K562 (cell line): ENCODE results near the gene ZNF22. TPM values are rescaled to one million over a fixed set of nuclear protein-coding genes. Genes with fewer than 3 reads are reported as not detected.

Source experiments
- ATAC-seq: fragments of 200-7000 bp; cut with Tn5 transposase; 3 replicates; pipeline ENCODE4 v1.9.1; 2020; ENCODE audit warnings: moderate library complexity
- BruUV-seq: library from RNA; stranded (reverse); fragments of 400-500 nt; replicated peaks from 2 replicates; lab custom pipeline; 2021; lab: Mats Ljungman, UMichigan
- CTCF ChIA-PET: fragments of 300-600 bp; formaldehyde crosslinking; extraction: SDS; loops from one replicate; lab custom pipeline; 2021; ENCODE audit warnings: low intra/inter-chr PET ratio; lab: Yijun Ruan, JAX
- POLR2A ChIA-PET: fragments of 300-600, 350-650 bp; sonication (Branson Sonifier 250); formaldehyde crosslinking; extraction: SDS; loops from one replicate; lab custom pipeline; 2021; ENCODE audit warnings: antibody characterized with exemption, inconsistent platforms; lab: Yijun Ruan, JAX
- DNase-seq, 4 experiments: peaks; one replicate each; pipeline versions ENCODE4 v3.0.0 to v3.0.0-alpha.2; 2011 to 2018; ENCODE audit warnings: low spot score in 3 of 4, mixed read lengths in 3 of 4; ENCODE audit errors: extremely low read depth in 1 of 4
- FAIRE-seq: peaks from 2 replicates; lab custom pipeline; 2011; peaks lifted over from hg19 to GRCh38; lab: Jason Lieb, UNC
- H2AFZ ChIP-seq: 2 replicates; pipeline ENCODE4 v1.6.0; 2011; ENCODE audit warnings: low read depth, low read length, control low read depth, inconsistent platforms
- H3K27ac ChIP-seq: fragments of 200-600 bp; 3 replicates; pipeline ENCODE4 v1.8.0; 2011; ENCODE audit warnings: low read depth, mild to moderate bottlenecking, control low read depth, inconsistent platforms, low read length, moderate library complexity, mixed read lengths; ENCODE audit errors: extremely low read depth
- H3K27me3 ChIP-seq, 2 experiments: fragments of 300-600 bp in 1 of 2; 2 replicates in 1 of 2; 3 replicates in 1 of 2; pipeline versions ENCODE4 v1.6.0 to v1.8.0; 2011; ENCODE audit warnings: inconsistent platforms in 2 of 2, low read length in 2 of 2, mild to moderate bottlenecking in 1 of 2, mixed read lengths in 1 of 2, moderate library complexity in 1 of 2; ENCODE audit not compliant: control insufficient read depth in 2 of 2, insufficient read depth in 2 of 2
- H3K36me3 ChIP-seq: fragments of 300-600 bp; 3 replicates; pipeline ENCODE4 v1.8.0; 2011; ENCODE audit warnings: mild to moderate bottlenecking, low read length, inconsistent platforms; ENCODE audit not compliant: control insufficient read depth, insufficient read depth
- H3K4me1 ChIP-seq, 2 experiments: fragments of 200-600 bp in 1 of 2; replicated peaks in 1 of 2; 2 replicates in 1 of 2; 3 replicates in 1 of 2; pipeline versions ENCODE4 v1.5.1 to v1.8.0; 2011; ENCODE audit warnings: inconsistent platforms in 2 of 2, low read length in 2 of 2, mild to moderate bottlenecking in 1 of 2, mixed read lengths in 1 of 2, moderate library complexity in 1 of 2; ENCODE audit not compliant: control insufficient read depth in 2 of 2, insufficient read depth in 2 of 2
- H3K4me2 ChIP-seq: 2 replicates; pipeline ENCODE4 v1.6.1; 2011; ENCODE audit warnings: low read length, control low read depth, inconsistent platforms, mixed read lengths; ENCODE audit not compliant: insufficient read depth
- H3K4me3 ChIP-seq: fragments of 200-600 bp; sonication (generic), shearing (Covaris generic); 2 replicates; pipeline ENCODE4 v1.5.1; 2016; ENCODE audit warnings: control low read depth, inconsistent platforms
- H3K79me2 ChIP-seq: fragments of 200-600 bp; 3 replicates; pipeline ENCODE4 v1.8.0; 2011; ENCODE audit warnings: low read length, inconsistent platforms; ENCODE audit not compliant: control insufficient read depth, insufficient read depth
- H3K9ac ChIP-seq, 2 experiments: 2 replicates each; pipeline versions ENCODE4 v1.6.0 to v1.6.1; 2011; ENCODE audit warnings: low read depth in 2 of 2, low read length in 2 of 2, control low read depth in 1 of 2, inconsistent platforms in 1 of 2, mild to moderate bottlenecking in 1 of 2, mixed read lengths in 1 of 2; ENCODE audit not compliant: insufficient read depth in 1 of 2
- H3K9me1 ChIP-seq: one replicate; pipeline ENCODE4 v1.6.0; 2011; ENCODE audit warnings: inconsistent platforms, mild to moderate bottlenecking, low read length, moderate library complexity; ENCODE audit not compliant: control insufficient read depth, insufficient read depth
- H3K9me3 ChIP-seq: replicated peaks from 2 replicates; pipeline ENCODE4 v1.5.1; 2011; ENCODE audit warnings: low read depth, low read length, inconsistent platforms; ENCODE audit not compliant: control insufficient read depth, insufficient read depth
- H4K20me1 ChIP-seq: replicated peaks from 2 replicates; pipeline ENCODE4 v1.6.1; 2011; ENCODE audit warnings: low read length, inconsistent platforms, mixed read lengths; ENCODE audit not compliant: control insufficient read depth, insufficient read depth
- C11orf30 ChIP-seq: fragments of 450-650 bp; IDR thresholded peaks from 2 replicates; pipeline ENCODE4 v1.6.1; 2016; ENCODE audit warnings: low read depth, mild to moderate bottlenecking
- JUN ChIP-seq, 2 experiments: sonication (generic) in 1 of 2; formaldehyde crosslinking in 1 of 2; IDR thresholded peaks; 2 replicates each; pipeline versions ENCODE4 v1.6.1 to v1.8.0; 2012 to 2022; ENCODE audit warnings: borderline replicate concordance in 2 of 2, mild to moderate bottlenecking in 2 of 2, improper control_type of control experiment in 1 of 2, low read depth in 1 of 2, low read length in 1 of 2, missing genetic modification reagents in 1 of 2
- L3MBTL2 ChIP-seq: fragments of 450-650 bp; IDR thresholded peaks from 2 replicates; pipeline ENCODE4 v1.6.1; 2016; ENCODE audit warnings: mild to moderate bottlenecking, moderate library complexity
- NR3C1 ChIP-seq: sonication (generic); formaldehyde crosslinking; IDR thresholded peaks from 2 replicates; pipeline ENCODE4 v1.8.1; 2022; ENCODE audit warnings: missing genetic modification reagents
- RBM14 ChIP-seq: fragments of 200-400 bp; formaldehyde crosslinking; IDR thresholded peaks from 2 replicates; pipeline ENCODE4 v1.6.1; 2018; ENCODE audit warnings: low read depth, mild to moderate bottlenecking, low read length, moderate library complexity, borderline replicate concordance; ENCODE audit not compliant: insufficient read depth
- RBM39 ChIP-seq: fragments of 200-400 bp; formaldehyde crosslinking; optimal IDR thresholded peaks from 2 replicates; pipeline ENCODE3; 2018; ENCODE audit warnings: low read depth, low read length
- TFAM ChIP-seq: fragments of 250-450 bp; sonication (Bioruptor Pico); conservative IDR thresholded peaks from 2 replicates; pipeline ENCODE4 v1.5.0; 2021; ENCODE audit warnings: mild to moderate bottlenecking, moderate library complexity
- ZNF586 ChIP-seq: fragments of 450-650 bp; formaldehyde crosslinking; conservative IDR thresholded peaks from 2 replicates; pipeline ENCODE4 v1.4.0; 2020; ENCODE audit warnings: mild to moderate bottlenecking, moderate library complexity
- WGBS: fragments of 100-300 bp; shearing (Covaris generic); methylation state at CpG from one replicate; pipeline ENCODE4 v1.1.6; 2016; ENCODE audit warnings: low coverage, mixed read lengths; ENCODE audit not compliant: insufficient coverage; ENCODE audit errors: missing lambda C conversion rate; 5-methylcytosine and 5-hydroxymethylcytosine counted together
- in situ Hi-C: fragments of 300-500 bp; cut with MboI; formaldehyde crosslinking; loops from 4 replicates; pipeline ENCODE4 v1.15.0; 2018; ENCODE audit warnings: inconsistent platforms, mixed read lengths
- intact Hi-C: fragments of 100-400 bp; cut with micrococcal nuclease; formaldehyde crosslinking; loops from 2 replicates; pipeline ENCODE4 v1.14.2; 2022
- polyA plus RNA-seq, 8 experiments: library from polyadenylated mRNA; depleted of rRNA in 4 of 8; stranded (reverse) in 5 of 8; unstranded in 3 of 8; fragments of >200 nt; fragmentation: Nextera tagmentation in 2 of 8; fragmentation: Illumina TruSeq in 1 of 8; extraction: Ambion mirVana in 2 of 8; extraction: Trizol in 1 of 8; gene quantifications; 2 replicates each; pipeline versions ENCODE4 v1.2.1 to v1.2.3, GENCODE V29; 2011 to 2014; ENCODE audit warnings: inconsistent platforms in 1 of 8, missing spikeins in 1 of 8
- total RNA-seq, 7 experiments: library from RNA; depleted of rRNA in 6 of 7; stranded (reverse); fragments of >200 nt in 6 of 7; fragmentation: Illumina TruSeq in 2 of 7; extraction: Trizol in 2 of 7; gene quantifications; 2 replicates each; pipeline versions ENCODE4 v1.2.1 to v1.2.3, GENCODE V29; 2011 to 2021; ENCODE audit warnings: low replicate concordance in 1 of 7
- TF ChIP-seq, protein P1 (sequence below): sonication (generic); formaldehyde crosslinking; IDR thresholded peaks from 2 replicates; pipeline ENCODE4 v1.4.0; 2020; ENCODE audit warnings: mild to moderate bottlenecking, missing genetic modification reagents

The ZNF22 gene
- total and polyA plus RNA-seq, 9 of the 15 experiments (the other 6 are each of a cell fraction or from before 2014, with no cell fraction given) = 36.2 to 98.7 (median 51.2) TPM

GRCh38 chr10:44951576-44952226 is 49.0 kb upstream of the ZNF22 start:
- Histone ChIP-seq H3K4me1 (no peaks in the 10 kb centered on the region), H3K27me3 (peaks cover 17 to 29% of the 10 kb centered on the region in 2 experiments; a peak in 4 of 5 replicates), H3K36me3 (no peaks in the 10 kb centered on the region), H3K9ac (no peak overlapping the region), H3K9me3 (no peaks in the 10 kb centered on the region), H3K27ac (no peak overlapping the region), H4K20me1 (no peaks in the 10 kb centered on the region), H3K4me2 (no peak overlapping the region), H3K4me3 (no peak overlapping the region), H3K9me1 (no peaks in the 10 kb centered on the region), H3K79me2 (no peaks in the 10 kb centered on the region), H2AFZ (no peak overlapping the region)
- no TSS peak for BruUV-seq
- 3% methylated on average over 7 of the region's 7 CpGs for WGBS
- FAIRE-seq (peak; percentile 15), ATAC-seq (no peak), DNase-seq (no peak)
- intact Hi-C loops (no loop called here), in situ Hi-C loops (no loop called here)
- CTCF ChIA-PET = no interaction called here
- POLR2A ChIA-PET = no interaction called here
- TF ChIP-seq NR3C1 (no peak), C11orf30 (no peak), L3MBTL2 (no peak), TFAM (CRISPR knock-in tag) (no peak), RBM14 (no peak), ZNF586 (CRISPR knock-in tag) (no peak), RBM39 (no peak), JUN (IDR thresholded peaks at IDR 0.05; ENCODE audit: borderline replicate concordance, low read depth, low read length) (no peak), JUN (CRISPR knock-in tag; IDR thresholded peaks at IDR 0.05; ENCODE audit: borderline replicate concordance) (no peak)
- TF ChIP-seq, protein P1, sequence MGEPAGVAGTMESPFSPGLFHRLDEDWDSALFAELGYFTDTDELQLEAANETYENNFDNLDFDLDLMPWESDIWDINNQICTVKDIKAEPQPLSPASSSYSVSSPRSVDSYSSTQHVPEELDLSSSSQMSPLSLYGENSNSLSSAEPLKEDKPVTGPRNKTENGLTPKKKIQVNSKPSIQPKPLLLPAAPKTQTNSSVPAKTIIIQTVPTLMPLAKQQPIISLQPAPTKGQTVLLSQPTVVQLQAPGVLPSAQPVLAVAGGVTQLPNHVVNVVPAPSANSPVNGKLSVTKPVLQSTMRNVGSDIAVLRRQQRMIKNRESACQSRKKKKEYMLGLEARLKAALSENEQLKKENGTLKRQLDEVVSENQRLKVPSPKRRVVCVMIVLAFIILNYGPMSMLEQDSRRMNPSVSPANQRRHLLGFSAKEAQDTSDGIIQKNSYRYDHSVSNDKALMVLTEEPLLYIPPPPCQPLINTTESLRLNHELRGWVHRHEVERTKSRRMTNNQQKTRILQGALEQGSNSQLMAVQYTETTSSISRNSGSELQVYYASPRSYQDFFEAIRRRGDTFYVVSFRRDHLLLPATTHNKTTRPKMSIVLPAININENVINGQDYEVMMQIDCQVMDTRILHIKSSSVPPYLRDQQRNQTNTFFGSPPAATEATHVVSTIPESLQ (CRISPR knock-in tag) = no peak
